NCI-H2227 treated with DMSO at 0.1 percent for 48 hours (cell line): ENCODE data around the gene TRAK2.
"Not testable (repeated sequence)": the region's sequence is repeated elsewhere in the genome, so short reads cannot be mapped to it uniquely, and the experiment has no call there.

Experiments used
- DNase-seq: peaks from one replicate; lab custom pipeline; 2025; lab: John Stamatoyannopoulos, UW

TRAK2 gene

DNA sequence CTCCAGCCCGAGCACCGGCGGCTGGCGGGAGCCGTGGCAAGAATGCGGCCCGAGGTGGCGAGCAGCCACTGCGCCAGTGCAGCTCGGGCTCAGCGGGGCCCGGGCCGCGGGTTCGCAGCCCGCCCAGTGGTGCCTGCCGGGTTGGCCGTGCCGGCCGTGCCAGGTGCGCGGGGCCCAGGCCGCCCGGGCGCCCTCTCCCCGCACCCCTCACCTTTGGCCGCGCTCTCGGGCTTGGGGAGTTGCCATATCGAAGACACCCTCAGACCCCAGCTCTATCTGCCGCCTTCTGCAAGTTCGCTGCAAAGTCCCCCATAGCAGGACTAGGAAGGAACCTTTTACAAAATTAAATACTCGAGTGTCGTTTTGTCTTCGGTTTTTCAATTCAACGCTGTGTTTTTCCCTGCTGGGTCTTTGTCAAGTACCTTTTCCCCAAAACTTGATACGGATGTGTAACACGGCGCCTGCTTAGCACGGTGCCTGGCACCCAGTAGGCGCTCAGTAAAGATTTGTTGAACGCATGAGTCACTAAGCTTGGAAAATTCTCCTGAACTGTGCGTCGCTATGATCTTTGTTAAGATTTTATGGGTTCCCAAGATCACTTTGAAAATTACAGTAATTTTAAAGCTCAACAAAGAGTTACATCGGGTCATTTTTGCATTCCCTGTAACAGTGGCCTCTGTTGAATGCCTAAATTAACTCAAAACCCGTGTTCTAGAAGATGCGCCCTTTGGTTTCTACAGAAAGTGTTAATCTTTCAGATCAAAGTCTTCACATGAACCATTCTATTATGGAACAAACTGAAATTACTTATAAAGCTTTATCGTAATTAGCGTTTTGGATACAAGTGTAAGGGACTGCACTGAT is 1.0 kb upstream of the TRAK2 start:
- DNase-seq = peak; percentile 84

DNA sequence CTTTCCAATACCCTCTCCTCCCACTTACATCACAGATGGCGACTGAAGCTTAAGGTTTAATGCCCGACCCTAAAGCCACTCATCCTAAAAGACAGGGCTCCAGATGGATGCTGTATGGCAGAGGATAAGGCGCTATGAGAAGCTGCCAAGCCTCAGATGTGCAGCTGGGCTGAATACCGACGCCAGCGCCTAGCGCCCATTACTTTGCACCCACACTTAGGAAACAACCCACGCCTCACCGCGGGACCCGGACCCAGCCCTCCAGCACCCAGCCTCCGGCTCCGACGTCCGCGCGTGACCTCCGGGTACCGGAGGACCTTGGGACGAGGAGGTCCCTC is 335 bp downstream of the TRAK2 start:
- peak; percentile 75 for DNase-seq

DNA sequence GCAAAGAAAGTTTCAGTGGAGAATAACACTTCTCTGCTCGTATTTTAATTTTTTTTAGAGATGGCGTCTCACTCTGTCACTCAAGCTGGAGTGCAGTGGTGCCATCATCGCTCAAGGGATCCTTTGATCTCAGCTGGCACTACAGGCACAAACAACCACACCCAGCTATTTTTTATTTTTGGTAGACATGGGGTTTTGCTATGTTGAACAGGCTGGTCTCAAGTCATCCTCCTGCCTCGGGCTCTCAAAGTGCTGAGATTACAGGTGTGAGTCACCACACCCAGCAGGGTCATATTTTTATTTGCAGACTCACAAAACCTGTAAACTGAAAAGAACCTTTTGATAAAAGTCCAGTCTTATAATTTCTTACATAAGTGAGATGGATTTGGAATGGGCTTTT is 2.6 kb downstream of the TRAK2 start:
- no peak for DNase-seq

DNA sequence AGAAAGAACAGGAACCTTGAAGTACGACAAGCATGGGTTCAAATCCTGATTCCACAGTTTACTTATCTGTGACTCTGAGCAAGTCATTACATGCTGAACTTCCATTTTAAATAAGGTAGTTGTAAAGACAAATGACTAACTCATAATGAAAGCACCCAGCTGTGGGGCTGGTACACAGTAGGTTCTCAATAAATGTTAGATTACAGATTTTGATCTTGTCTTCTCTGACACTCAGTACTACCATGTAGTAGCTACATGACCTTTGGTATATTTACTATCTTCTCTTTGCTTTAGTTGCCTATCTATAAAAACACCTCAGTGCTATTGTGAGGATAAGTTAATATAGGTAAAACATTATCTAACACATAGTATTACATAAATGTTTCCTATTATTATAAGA is 3.2 kb downstream of the TRAK2 start:
- no peak for DNase-seq

DNA sequence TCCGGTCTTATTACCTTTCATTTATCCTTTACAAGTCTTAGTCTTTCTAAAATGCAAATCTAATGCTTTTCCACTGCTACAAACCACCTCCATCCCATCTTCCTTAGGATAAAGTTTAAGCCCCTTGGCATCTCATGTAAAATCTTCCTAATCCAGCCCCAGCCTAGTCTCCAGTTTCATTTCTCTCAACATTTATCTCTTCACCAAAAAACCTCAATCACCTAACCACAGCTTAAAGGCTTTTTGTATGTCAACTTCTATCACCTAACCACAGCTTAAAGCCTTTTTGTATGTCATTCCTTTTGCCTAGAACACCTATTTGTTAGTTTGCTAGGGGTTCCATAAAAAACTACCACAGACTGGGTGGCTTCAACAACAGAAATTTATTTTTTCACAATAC is 4.2 kb downstream of the TRAK2 start:
- no peak for DNase-seq

DNA sequence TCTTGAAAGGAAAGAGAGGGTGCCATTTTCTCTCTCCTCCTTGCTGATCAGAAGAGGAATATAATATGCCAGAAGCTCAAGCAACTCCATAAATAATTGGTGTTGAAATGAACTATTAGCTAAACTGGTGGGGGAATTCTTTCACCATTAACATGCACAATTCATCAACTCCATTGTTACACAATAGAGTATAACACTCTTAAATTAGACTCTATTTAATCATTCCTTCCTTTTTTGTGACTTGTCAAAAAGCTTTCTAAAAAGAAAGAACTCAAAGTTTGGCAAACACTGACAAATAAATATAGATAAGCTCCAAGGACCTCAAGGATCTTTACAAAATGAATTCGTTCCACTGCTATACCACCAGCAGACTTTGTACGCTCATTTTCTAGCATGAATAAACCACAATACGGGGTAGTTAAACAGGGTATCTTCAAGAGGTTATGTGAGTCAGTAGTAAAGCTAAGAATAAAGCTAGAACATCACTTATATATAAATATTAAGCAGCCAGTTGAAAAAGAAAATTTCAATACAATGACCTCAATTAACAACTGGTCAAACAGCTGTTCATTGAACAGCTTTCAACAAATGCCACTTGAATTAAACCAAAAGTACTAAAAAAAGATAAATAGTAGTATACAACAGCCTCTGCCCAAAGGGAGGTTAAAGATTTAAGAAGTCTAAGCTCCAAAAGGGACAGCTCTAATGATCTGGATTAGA is 6.4 kb downstream of the TRAK2 start:
- DNase-seq = no peak

DNA sequence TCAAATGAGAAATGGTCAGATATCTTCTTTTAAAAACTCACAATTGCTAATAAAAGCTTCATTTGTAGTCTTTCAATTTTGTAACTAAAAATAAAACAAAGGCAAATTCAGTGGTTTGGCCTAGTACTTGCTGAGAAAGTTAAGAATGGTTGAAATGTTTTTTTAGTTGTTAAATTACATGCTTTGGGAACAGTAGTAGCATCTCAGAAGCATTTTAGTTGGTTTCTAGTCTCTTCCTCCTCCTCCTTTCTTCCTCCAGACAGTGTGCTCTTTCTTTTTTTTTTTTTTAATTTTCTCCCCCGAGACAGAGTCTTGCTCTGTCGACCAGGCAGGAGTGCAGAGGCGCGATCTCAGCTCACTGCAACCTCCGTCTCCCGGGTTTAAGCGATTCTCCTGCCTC is 9.8 kb downstream of the TRAK2 start:
- DNase-seq = no peak

DNA sequence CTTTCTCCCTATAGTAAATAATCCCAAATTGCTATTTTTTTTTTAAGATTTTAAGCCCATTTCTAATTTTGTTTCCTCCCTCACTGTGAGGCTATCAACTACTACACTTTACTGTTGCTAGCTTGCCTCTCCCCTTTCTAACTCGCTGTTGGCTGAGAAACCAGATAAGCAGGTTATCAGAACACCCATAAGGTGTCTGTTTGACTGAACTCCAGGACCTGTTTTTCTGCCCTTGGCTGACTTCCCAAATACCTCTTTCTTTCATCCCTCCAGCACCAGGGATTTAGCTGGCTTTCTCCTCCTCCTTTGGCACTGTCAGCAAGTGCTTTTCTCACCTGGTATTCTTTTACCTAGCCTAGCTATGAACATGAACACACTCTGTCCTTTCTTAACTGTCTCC is 11.1 kb downstream of the TRAK2 start:
- no peak for DNase-seq

DNA sequence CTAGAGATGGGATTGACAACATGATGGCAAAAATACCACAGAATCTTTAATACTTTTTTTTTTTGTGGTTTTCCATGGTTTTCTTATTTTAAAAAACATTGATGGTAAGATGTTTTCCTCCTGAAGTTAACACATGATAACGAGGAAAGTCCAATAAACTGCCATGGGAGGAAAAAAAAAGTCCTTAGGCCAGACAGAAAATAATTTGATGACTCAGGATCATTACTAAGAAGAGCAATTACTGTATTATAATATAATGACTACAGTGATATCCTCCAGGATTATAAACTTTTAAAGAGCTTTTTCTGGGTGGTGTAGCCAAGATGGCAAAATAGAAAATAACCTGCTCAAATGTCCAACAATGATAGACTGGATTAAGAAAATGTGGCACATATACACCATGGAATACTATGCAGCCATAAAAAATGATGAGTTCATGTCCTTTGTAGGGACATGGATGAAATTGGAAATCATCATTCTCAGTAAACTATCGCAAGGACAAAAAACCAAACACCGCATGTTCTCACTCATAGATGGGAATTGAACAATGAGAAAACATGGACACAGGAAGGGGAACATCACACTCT is 11.8 kb downstream of the TRAK2 start:
- not testable (repeated sequence) for DNase-seq

DNA sequence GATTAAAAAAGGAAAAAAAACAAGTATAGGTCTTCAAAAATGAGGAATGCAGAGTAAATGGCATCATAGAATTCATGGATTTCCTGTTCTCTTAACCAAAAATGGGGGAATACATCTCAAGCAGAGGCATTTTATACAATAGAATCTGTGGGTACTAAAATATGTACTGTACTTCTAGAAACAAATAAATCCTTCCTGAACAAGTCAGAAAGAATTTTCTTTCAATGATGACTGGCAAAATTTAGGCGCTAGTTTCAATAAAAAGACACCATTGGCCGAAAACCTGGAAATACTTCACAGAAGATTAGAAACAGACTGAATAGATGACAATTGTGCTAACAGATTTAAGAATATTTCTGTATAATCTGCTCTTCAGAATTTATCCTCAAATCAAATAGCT is 15.1 kb downstream of the TRAK2 start:
- DNase-seq = no peak

DNA sequence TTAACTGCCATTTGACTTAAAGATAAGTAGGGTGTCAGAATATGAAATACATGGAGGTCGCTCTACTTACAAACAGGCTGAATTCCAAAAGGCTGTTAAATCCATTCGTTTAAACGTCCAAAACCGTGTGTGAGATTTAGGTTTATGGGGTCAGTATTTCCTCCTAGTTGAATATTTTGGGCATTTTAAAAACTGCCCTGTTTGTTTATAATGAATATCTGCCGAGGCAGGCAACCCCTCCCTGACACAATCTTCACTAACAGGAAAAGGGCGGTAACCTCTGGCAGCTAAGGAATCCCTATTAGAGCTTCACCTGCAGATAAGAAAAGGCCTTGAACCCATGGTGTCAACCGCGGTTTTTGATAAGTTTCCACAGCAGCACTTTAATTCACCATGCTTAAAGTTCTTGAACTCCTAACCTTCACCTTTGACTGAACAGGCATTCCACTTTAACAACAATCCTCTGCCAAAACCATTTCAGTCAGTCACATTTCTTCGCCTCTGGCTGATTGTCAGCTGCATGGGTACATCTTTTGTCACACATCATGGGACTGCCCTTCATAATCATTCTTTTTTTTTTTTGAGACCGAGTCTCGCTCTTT is 17.8 kb downstream of the TRAK2 start:
- no peak for DNase-seq

DNA sequence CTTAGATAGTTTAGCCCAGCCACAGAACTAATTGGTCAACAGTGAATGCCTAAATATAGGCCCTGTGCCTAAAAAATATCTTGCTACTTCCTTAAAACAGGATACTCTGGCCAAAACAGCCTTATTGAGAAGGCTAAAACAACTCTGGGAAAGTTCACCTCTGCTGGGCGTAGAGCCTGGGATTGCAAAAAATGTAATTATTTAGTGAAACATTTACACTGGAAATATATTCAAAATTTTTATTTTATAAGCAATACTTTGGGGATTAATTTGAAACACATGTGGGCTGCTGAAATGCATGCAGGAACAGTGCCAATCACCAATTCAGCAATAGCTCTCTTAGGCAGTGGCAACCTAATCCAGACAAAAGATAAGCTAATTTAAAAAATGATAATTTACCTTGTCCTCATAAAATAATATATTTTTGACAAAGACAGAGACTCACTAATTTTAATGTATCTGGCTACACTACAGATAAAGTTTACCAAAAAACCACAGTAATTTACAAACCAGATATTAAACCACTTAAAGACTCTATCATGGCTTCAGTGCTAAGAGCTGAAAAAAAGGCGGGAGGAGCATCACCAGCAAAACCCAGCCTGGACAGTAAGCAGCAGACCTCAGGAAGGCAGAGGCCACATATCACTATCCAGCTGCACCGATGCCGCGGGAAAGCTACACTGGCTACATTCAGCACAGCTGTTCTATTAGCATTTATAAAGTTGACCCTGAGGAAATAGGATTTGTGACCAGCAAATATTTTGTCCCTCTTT is 18.5 kb downstream of the TRAK2 start:
- DNase-seq = no peak

DNA sequence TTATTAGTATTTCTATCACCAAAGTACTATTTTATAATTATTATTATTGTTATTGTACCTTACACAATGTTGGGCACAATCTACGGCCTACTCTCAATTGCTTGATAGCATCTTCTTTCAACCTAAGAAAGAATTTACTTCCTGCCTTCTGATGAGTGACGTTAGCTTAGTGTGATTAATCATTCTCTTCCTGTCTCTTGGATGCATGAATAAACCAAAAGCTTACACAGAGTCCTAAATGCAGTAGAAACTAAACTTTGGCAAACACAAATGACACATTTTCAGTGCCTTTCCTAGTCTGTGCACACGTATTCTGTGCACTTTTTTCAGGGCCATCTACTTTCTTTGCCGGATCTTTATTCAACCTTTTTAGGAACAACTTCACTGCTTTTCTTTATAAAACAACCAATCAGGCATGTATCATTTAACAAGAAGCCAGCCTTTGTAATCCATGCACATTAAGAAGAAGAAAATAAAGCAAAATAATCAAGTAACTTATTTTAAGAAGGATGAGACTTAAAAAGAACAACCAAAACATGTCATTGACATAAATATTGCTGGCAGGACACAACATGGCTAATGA is 19.1 kb downstream of the TRAK2 start:
- DNase-seq = no peak

DNA sequence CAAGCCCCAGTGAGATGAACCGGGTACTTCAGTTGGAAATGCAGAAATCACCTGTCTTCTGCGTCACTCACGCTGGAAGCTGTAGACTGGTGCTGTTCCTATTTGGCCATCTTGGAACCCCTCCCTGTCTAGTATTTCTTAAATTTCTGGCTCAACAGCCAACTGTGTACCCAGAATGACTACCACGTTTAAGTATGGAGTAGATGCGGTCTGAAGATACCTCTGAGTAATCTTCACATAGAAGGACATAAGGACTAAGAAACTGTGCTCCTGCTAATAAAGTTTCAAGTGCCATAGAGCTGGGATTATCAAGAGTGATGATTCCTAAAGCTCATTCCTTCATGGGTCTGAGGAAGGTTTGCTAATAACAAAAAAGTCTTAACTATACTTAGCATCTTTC is 20.4 kb downstream of the TRAK2 start:
- no peak for DNase-seq

DNA sequence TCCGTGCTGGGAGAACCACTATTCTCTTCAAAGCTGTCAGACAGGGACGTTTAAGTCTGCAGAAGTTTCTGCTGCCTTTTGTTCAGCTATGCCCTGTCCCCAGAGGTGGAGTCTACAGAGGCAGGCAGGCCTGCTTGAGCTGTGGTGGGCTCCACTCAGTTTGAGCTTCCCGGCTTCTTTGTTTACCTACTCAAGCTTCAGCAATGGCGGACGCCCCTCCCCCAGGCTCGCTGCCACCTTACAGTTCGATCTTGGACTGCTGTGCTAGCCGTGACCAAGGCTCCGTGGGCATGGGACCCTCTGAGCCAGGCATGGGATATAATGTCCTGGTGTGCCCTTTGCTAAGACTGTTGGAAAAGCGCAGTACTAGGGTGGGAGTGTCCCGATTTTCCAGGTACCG is 20.9 kb downstream of the TRAK2 start:
- not testable (repeated sequence) for DNase-seq

DNA sequence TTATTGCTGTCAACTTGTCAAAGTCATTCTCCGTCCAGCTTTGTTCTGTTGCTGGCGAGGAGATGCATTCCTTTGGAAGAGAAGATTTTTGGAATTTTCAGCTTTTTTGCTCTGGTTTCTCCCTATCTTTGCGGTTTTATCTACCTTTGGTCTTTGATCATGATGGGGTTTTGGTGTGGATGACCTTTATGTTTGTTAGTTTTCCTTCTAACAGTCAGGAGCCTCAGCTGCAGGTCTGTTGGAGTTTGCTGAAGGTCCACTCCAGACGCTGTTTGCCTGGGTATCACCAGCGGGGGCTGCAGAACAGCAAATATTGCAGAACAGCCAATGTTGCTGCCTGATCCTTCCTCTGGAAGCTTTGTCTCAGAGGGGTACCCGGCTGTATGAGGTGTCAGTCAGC is 21.4 kb downstream of the TRAK2 start:
- not testable (repeated sequence) for DNase-seq

DNA sequence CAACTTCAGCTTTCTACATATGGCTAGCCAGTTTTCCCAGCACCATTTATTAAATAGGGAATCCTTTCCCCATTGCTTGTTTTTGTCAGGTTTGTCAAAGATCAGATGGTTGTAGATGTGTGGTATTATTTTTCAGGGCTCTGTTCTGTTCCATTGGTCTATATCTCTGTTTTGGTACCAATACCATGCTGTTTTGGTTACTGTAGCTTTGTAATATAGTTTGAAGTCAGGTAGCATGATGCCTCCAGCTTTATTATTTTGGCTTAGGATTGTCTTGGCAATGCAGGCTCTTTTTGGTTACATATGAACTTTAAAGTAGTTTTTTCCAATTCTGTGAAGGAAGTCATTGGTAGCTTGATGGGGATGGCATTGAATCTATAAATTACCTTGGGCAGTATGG is 22.9 kb downstream of the TRAK2 start:
- DNase-seq = not testable (repeated sequence)

DNA sequence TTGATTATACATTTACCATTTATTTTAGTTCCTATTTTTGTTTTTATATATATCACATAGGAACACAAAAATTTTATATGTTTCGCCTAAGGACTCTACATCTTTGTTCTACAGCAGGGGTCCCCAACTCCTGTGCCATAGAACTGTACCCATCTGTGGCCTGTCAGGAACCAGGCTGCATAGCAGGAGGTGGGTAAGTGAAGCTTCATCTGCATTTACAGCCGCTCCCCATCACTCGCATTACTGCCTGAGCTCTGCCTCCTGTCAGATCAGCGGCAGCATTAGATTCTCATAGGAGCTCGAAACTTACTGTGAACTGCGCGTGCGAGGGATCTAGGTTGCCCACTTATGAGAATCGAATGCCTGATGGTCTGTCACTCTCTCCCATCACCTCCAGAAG is 25.3 kb downstream of the TRAK2 start:
- no peak for DNase-seq

DNA sequence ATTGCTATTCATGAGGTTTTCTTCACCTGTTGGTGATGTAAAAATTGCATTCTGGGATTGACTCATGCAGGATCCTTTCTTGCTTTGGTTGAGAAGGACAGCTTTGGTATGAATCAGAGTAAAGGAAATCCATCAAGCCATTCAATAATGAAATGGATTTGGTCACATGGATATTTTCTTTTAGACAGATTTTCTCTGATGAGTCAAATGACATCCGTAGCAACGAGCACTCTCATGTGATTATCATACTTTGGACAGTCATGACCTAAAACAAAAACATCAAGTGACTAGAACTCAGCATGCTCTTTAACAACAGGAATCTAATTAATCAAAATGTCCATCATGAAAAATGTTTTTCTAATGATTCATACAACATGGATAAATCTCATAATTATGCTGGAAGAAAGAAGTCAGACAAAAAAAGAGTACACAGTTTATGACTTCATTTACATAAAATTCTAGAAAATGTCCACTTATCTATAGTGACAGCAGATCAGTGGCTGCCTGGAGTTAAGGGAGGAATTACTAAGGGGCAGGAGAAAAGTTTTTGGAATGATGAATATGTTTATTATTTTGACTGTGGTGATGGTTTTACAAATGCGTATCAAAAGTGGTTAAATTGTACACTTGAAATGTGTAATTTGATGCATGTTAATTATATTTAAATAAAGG is 30.7 kb downstream of the TRAK2 start:
- no peak for DNase-seq

DNA sequence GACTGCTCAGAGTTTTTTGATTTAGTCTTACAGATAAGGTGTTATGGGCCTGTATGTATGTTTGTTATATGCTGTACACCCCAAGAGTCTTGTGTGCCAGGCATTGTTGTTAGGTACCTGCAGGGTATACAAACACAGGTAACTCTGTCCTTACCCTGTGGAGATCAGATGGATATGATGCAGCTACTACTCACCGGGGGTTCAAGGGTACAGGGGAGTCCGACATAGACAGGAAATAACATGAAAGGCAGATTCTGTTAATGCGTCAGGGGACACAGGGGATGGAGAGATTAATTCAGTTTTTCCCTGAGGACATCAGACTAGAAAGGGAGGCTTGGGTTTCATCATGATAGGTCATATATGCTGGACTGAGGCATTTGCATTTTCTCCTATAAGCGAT is 31.3 kb downstream of the TRAK2 start:
- no peak for DNase-seq

DNA sequence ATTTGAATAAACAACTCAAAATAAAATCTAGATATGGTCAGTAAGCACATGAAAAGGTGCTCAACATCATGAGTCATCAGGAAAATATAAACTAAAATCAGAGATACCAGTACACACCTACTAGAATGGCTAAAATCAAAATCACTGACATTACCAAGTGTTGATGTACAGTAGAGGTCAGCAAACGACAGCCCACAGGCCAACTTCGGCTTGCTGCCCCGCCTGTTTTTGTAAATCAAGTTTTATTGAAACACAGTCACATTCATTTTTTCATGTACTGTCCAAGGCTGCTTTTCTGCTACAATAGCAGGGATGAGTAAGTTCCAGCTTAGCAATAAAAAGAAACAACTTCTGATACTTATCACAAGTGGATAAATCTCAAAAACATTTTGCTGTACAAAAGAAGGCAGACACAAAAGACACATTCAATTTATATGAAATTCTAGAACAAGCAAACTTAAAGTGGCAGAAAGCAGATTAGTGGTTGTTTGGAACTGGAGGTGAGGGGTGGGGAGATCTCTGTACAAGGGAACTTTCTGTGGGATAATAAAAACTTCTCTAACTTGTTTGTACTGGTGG is 32.1 kb downstream of the TRAK2 start:
- DNase-seq = no peak
